Endothelial cell of hepatic sinusoid (primary cell): Measurements from ENCODE around the gene CMTM8.

Experiments used
- in situ Hi-C: cut with HindIII; loops from 2 replicates; pipeline ENCODE4 v1.10.0; 2017; ENCODE audit warnings: low sequenced_read_pairs

CMTM8 gene

GRCh38 chr3:32303977-32304881 is 65.7 kb downstream of the CMTM8 start:
- in situ Hi-C loops, result loop anchor here (25.0 kb wide), 1 partner anchor 117 kb away; no protein-coding TSS in a partner anchor

GRCh38 chr3:32305361-32305876 is 66.9 kb downstream of the CMTM8 start:
- in situ Hi-C loops, result loop anchor here (25.0 kb wide), 1 partner anchor 118 kb away; no protein-coding TSS in a partner anchor

GRCh38 chr3:32306072-32306471 is 67.6 kb downstream of the CMTM8 start:
- in situ Hi-C loops, result loop anchor here (25.0 kb wide), 1 partner anchor 119 kb away; no protein-coding TSS in a partner anchor

GRCh38 chr3:32307591-32307990 is 69.1 kb downstream of the CMTM8 start:
- in situ Hi-C loops, result loop anchor here (25.0 kb wide), 1 partner anchor 120 kb away; no protein-coding TSS in a partner anchor

- in situ Hi-C loops, result loop anchor here (25.0 kb wide), 1 partner anchor 121 kb away; no protein-coding TSS in a partner anchor
These were observed 69.9 kb downstream of the CMTM8 start for GRCh38 chr3:32308378-32308777.

- in situ Hi-C loops, result loop anchor here (25.0 kb wide), 1 partner anchor 122 kb away; no protein-coding TSS in a partner anchor
These were observed 71.3 kb downstream of the CMTM8 start for GRCh38 chr3:32309654-32310242.

- in situ Hi-C loops, result loop anchor here (25.0 kb wide), 1 partner anchor 123 kb away; no protein-coding TSS in a partner anchor
These were observed 71.9 kb downstream of the CMTM8 start for GRCh38 chr3:32310336-32310735.

- in situ Hi-C loops, result loop anchor here (25.0 kb wide), 1 partner anchor 124 kb away; no protein-coding TSS in a partner anchor
These were observed 72.7 kb downstream of the CMTM8 start for GRCh38 chr3:32310918-32311839.

- in situ Hi-C loops, result loop anchor here (25.0 kb wide), 1 partner anchor 125 kb away; no protein-coding TSS in a partner anchor
These were observed 73.8 kb downstream of the CMTM8 start for GRCh38 chr3:32312251-32312650.

- in situ Hi-C loops, result loop anchor here (25.0 kb wide), 1 partner anchor 126 kb away; no protein-coding TSS in a partner anchor
These were observed 74.7 kb downstream of the CMTM8 start for GRCh38 chr3:32313169-32313568.

GRCh38 chr3:32313723-32314473 is 75.4 kb downstream of the CMTM8 start:
- in situ Hi-C loops, result loop anchor here (25.0 kb wide), 1 partner anchor 127 kb away; no protein-coding TSS in a partner anchor

GRCh38 chr3:32315441-32315840 is 77.0 kb downstream of the CMTM8 start:
- in situ Hi-C loops, result loop anchor here (25.0 kb wide), 1 partner anchor 128 kb away; no protein-coding TSS in a partner anchor

- in situ Hi-C loops, result loop anchor here (25.0 kb wide), 1 partner anchor 129 kb away; no protein-coding TSS in a partner anchor
These were observed 77.8 kb downstream of the CMTM8 start for GRCh38 chr3:32316319-32316718.

GRCh38 chr3:32316976-32317375 is 78.5 kb downstream of the CMTM8 start:
- in situ Hi-C loops, result loop anchor here (25.0 kb wide), 1 partner anchor 130 kb away; no protein-coding TSS in a partner anchor

GRCh38 chr3:32319607-32320006 is 81.1 kb downstream of the CMTM8 start:
- in situ Hi-C loops, result loop anchor here (25.0 kb wide), 1 partner anchor 132 kb away; no protein-coding TSS in a partner anchor

GRCh38 chr3:32320080-32320479 is 81.6 kb downstream of the CMTM8 start:
- in situ Hi-C loops, result loop anchor here (25.0 kb wide), 1 partner anchor 133 kb away; no protein-coding TSS in a partner anchor

- in situ Hi-C loops, result loop anchor here (25.0 kb wide), 1 partner anchor 134 kb away; no protein-coding TSS in a partner anchor
These were observed 82.8 kb downstream of the CMTM8 start for GRCh38 chr3:32321095-32321790.

GRCh38 chr3:32322311-32322710 is 83.8 kb downstream of the CMTM8 start:
- in situ Hi-C loops, result loop anchor here (25.0 kb wide), 1 partner anchor 135 kb away; no protein-coding TSS in a partner anchor
